LoVo (cell line): Measurements from ENCODE around the gene GLI1.
A peak's percentile ranks its signal among the peaks of the same experiment; 100 is the strongest.

Experiments used
- DNase-seq: peaks from one replicate; pipeline ENCODE4 v3.0.0-alpha.2; 2016; ENCODE audit warnings: low spot score

Gene GLI1

GRCh38 chr12:57520053-57520818 is 60.7 kb downstream of the GLI1 start, which contains the start of gene DDIT3:
TSS of gene DDIT3 (minus strand) at chr12:57520514. CDS start at chr12:57517406, 3,108 bp downstream.
- DNase-seq = peak; percentile 100

GRCh38 chr12:57521525-57522010 is 62.0 kb downstream of the GLI1 start:
- DNase-seq = no peak
